Neutrophil (primary cell): ENCODE results near the gene ABCB10.
"Not testable (repeated sequence)": the region's sequence is repeated elsewhere in the genome, so short reads cannot be mapped to it uniquely, and the experiment has no call there.

Experiments
- H3K27ac ChIP-seq: fragments of 200-600 bp; sonication (generic); 2 replicates; pipeline ENCODE4 v1.5.1; 2016; ENCODE audit warnings: mild to moderate bottlenecking, moderate library complexity
- H3K27me3 ChIP-seq: fragments of 200-600 bp; sonication (generic); 2 replicates; pipeline ENCODE4 v1.6.0; 2016; ENCODE audit warnings: mild to moderate bottlenecking
- H3K36me3 ChIP-seq: fragments of 200-600 bp; sonication (generic); 2 replicates; pipeline ENCODE4 v1.5.1; 2017
- H3K4me1 ChIP-seq, 2 experiments: fragments of 200-600 bp in 1 of 2; sonication (generic) in 1 of 2; 1 replicate in 1 of 2; 2 replicates in 1 of 2; pipeline versions ENCODE4 v1.5.1 to v1.6.1; 2013 to 2016; ENCODE audit warnings: low read depth in 1 of 2, low read length in 1 of 2, mild to moderate bottlenecking in 1 of 2, moderate library complexity in 1 of 2; ENCODE audit not compliant: control insufficient read depth in 1 of 2, insufficient read depth in 1 of 2
- H3K4me3 ChIP-seq, 2 experiments: fragments of 200-600 bp in 1 of 2; sonication (generic) in 1 of 2; 1 replicate in 1 of 2; 2 replicates in 1 of 2; pipeline ENCODE4 v1.5.1; 2013 to 2016; ENCODE audit warnings: low read depth in 1 of 2, low read length in 1 of 2, mild to moderate bottlenecking in 1 of 2, moderate library complexity in 1 of 2
- H3K9me3 ChIP-seq: fragments of 200-600 bp; sonication (generic); 2 replicates; pipeline ENCODE4 v1.5.1; 2016
- CTCF ChIP-seq: fragments of 200-600 bp; sonication (generic); IDR thresholded peaks from 2 replicates; pipeline ENCODE4 v1.5.1; 2016; ENCODE audit warnings: antibody characterized with exemption

The ABCB10 gene

GRCh38 chr1:229567109-229567868 is 8.8 kb upstream of the ABCB10 start:
- Histone ChIP-seq H3K9me3 (no peaks in the 10 kb centered on the region), H3K27ac (no peak overlapping the region), H3K4me1 (no peaks in the 10 kb centered on the region), H3K27me3 (no peaks in the 10 kb centered on the region), H3K36me3 (no peaks in the 10 kb centered on the region), H3K4me3 (no peak overlapping the region)
- no peak for TF ChIP-seq CTCF

- H3K27me3 ChIP-seq: no peaks in the 10 kb centered on the region
- no peaks in the 10 kb centered on the region for H3K9me3 ChIP-seq
- H3K4me3 ChIP-seq: no peak overlapping the region
- no peaks in the 10 kb centered on the region for H3K36me3 ChIP-seq
- no peak overlapping the region for H3K27ac ChIP-seq
- H3K4me1 ChIP-seq: peaks cover 4 to 7% of the 10 kb centered on the region in 2 experiments
- no peak for TF ChIP-seq CTCF
Measured at GRCh38 chr1:229563701-229564100, 5.2 kb upstream of the ABCB10 start.

- TF ChIP-seq CTCF: no peak
- Histone ChIP-seq H3K4me1 (peaks cover 4 to 7% of the 10 kb centered on the region in 2 experiments), H3K4me3 (no peak overlapping the region), H3K27me3 (no peaks in the 10 kb centered on the region), H3K27ac (no peak overlapping the region), H3K9me3 (no peaks in the 10 kb centered on the region), H3K36me3 (no peaks in the 10 kb centered on the region)
Measured at GRCh38 chr1:229563241-229563640, 4.7 kb upstream of the ABCB10 start.

- no peak for TF ChIP-seq CTCF
- no peaks in the 10 kb centered on the region for H3K36me3 ChIP-seq
- H3K27ac ChIP-seq: no peak overlapping the region
- no peaks in the 10 kb centered on the region for H3K9me3 ChIP-seq
- peaks cover 7 to 11% of the 10 kb centered on the region in 2 experiments for H3K4me1 ChIP-seq
- no peak overlapping the region for H3K4me3 ChIP-seq
- H3K27me3 ChIP-seq: no peaks in the 10 kb centered on the region
Measured at GRCh38 chr1:229562686-229563085, 4.2 kb upstream of the ABCB10 start.

- Histone ChIP-seq H3K4me1 (peaks cover 19 to 25% of the 10 kb centered on the region in 2 experiments), H3K27me3 (no peaks in the 10 kb centered on the region), H3K36me3 (no peaks in the 10 kb centered on the region), H3K9me3 (no peaks in the 10 kb centered on the region), H3K27ac (no peak overlapping the region), H3K4me3 (no peak overlapping the region)
- TF ChIP-seq CTCF: no peak
Measured at GRCh38 chr1:229561141-229561540, 2.6 kb upstream of the ABCB10 start.

GRCh38 chr1:229560124-229560523 is 1.6 kb upstream of the ABCB10 start:
- not testable (repeated sequence) for H3K27ac ChIP-seq, H3K36me3 ChIP-seq, H3K4me3 ChIP-seq, H3K9me3 ChIP-seq, H3K27me3 ChIP-seq
- peaks cover 19 to 25% of the 10 kb centered on the region in 2 experiments for H3K4me1 ChIP-seq

- Histone ChIP-seq H3K4me1 (peaks cover 23 to 25% of the 10 kb centered on the region in 2 experiments), H3K4me3 (peak overlapping the region; percentile 81 to 89), H3K27ac (peak overlapping the region; percentile 83)
- not testable (repeated sequence) for H3K27me3 ChIP-seq, H3K36me3 ChIP-seq, H3K9me3 ChIP-seq
Measured at GRCh38 chr1:229559336-229559801, 862 bp upstream of the ABCB10 start.
